GM23338 (cell line): ENCODE measurements around the gene ATP6V0A4. TPM values are rescaled to one million over a fixed set of nuclear protein-coding genes. Genes with fewer than 3 reads are reported as not detected.

ENCODE experiments used
- ATAC-seq: fragments of 200-7000 bp; cut with Tn5 transposase; 3 replicates; pipeline ENCODE4 v1.9.1; 2020
- DNase-seq: peaks from one replicate; pipeline ENCODE4 v3.0.0-alpha.2; 2015; ENCODE audit warnings: low spot score
- H2AFZ ChIP-seq: fragments of 200-600 bp; sonication (generic); 2 replicates; pipeline ENCODE4 v1.8.0; 2016; ENCODE audit warnings: antibody characterized with exemption, mild to moderate bottlenecking, moderate library complexity
- H3F3A ChIP-seq: fragments of 200-600 bp; sonication (generic); replicated peaks from 2 replicates; pipeline ENCODE4 v1.8.0; 2017; ENCODE audit warnings: antibody characterized with exemption, mixed run types, low read depth
- H3K27ac ChIP-seq: fragments of 200-600 bp; sonication (generic); 2 replicates; pipeline ENCODE4 v1.6.1; 2016; ENCODE audit warnings: low read depth
- H3K27me3 ChIP-seq: fragments of 200-600 bp; sonication (generic); 2 replicates; pipeline ENCODE4 v1.8.0; 2016; ENCODE audit warnings: mild to moderate bottlenecking, mixed run types, moderate library complexity; ENCODE audit not compliant: insufficient read depth
- H3K36me3 ChIP-seq: fragments of 200-600 bp; sonication (generic); 2 replicates; pipeline ENCODE4 v1.8.0; 2016; ENCODE audit warnings: mild to moderate bottlenecking; ENCODE audit not compliant: insufficient read depth
- H3K4me1 ChIP-seq: fragments of 200-600 bp; sonication (generic); 2 replicates; pipeline ENCODE4 v1.8.0; 2016; ENCODE audit warnings: mild to moderate bottlenecking, moderate library complexity; ENCODE audit not compliant: insufficient read depth
- H3K4me2 ChIP-seq: fragments of 200-600 bp; sonication (generic); 2 replicates; pipeline ENCODE4 v1.7.1; 2017; ENCODE audit warnings: mixed run types
- H3K4me3 ChIP-seq: fragments of 200-600 bp; sonication (generic); 2 replicates; pipeline ENCODE4 v1.6.1; 2016; ENCODE audit warnings: mixed run types
- H3K79me2 ChIP-seq: fragments of 200-600 bp; sonication (generic); replicated peaks from 2 replicates; pipeline ENCODE4 v1.8.0; 2017; ENCODE audit warnings: mild to moderate bottlenecking; ENCODE audit not compliant: insufficient read depth
- H3K9me2 ChIP-seq: fragments of 200-600 bp; sonication (generic); 2 replicates; pipeline ENCODE4 v1.8.0; 2017; ENCODE audit not compliant: insufficient read depth
- H4K20me1 ChIP-seq: fragments of 200-600 bp; sonication (generic); replicated peaks from 2 replicates; pipeline ENCODE4 v1.8.0; 2017; ENCODE audit warnings: mild to moderate bottlenecking; ENCODE audit not compliant: insufficient read depth
- H3K27ac Mint-ChIP-seq: 2 replicates; pipeline ENCODE4 v1.8.0; 2020; ENCODE audit warnings: inconsistent platforms, mild to moderate bottlenecking, moderate library complexity, mixed read lengths
- H3K27me3 Mint-ChIP-seq: 3 replicates; pipeline ENCODE4 v1.8.0; 2022; ENCODE audit warnings: low read depth, mild to moderate bottlenecking, moderate library complexity, mixed read lengths, inconsistent platforms; ENCODE audit not compliant: insufficient read depth, poor library complexity
- H3K36me3 Mint-ChIP-seq: 3 replicates; pipeline ENCODE4 v1.8.0; 2021; ENCODE audit warnings: low read depth, mild to moderate bottlenecking, inconsistent platforms, moderate library complexity, mixed read lengths
- H3K4me1 Mint-ChIP-seq: 3 replicates; pipeline ENCODE4 v1.8.0; 2020; ENCODE audit warnings: mild to moderate bottlenecking, inconsistent platforms, mixed read lengths
- H3K4me3 Mint-ChIP-seq: 3 replicates; pipeline ENCODE4 v1.8.0; 2021; ENCODE audit warnings: moderate library complexity, mild to moderate bottlenecking, inconsistent platforms, mixed read lengths
- H3K9me3 Mint-ChIP-seq: 3 replicates; pipeline ENCODE4 v1.8.0; 2020; ENCODE audit warnings: moderate library complexity, mild to moderate bottlenecking, inconsistent platforms, mixed read lengths
- CREB1 ChIP-seq: fragments of 250-450 bp; sonication (Bioruptor Pico); IDR thresholded peaks from 2 replicates; pipeline ENCODE4 v1.5.0; 2020; ENCODE audit warnings: low read depth, mild to moderate bottlenecking, moderate library complexity
- EZH2 ChIP-seq: fragments of 200-600 bp; sonication (generic); IDR thresholded peaks from one replicate; pipeline ENCODE4 v1.8.0; 2017; ENCODE audit warnings: antibody characterized with exemption, mild to moderate bottlenecking, low read depth; ENCODE audit not compliant: unreplicated experiment
- EZH2phosphoT487 ChIP-seq: fragments of 200-600 bp; sonication (generic); IDR thresholded peaks from one replicate; pipeline ENCODE4 v1.8.1; 2018; ENCODE audit warnings: antibody characterized with exemption; ENCODE audit not compliant: unreplicated experiment
- JUNB ChIP-seq: IDR thresholded peaks from one replicate; pipeline ENCODE4 v1.6.1; 2016; ENCODE audit warnings: antibody characterized with exemption; ENCODE audit not compliant: unreplicated experiment
- NANOG ChIP-seq: IDR thresholded peaks from 2 replicates; pipeline ENCODE4 v1.6.1; 2016; ENCODE audit warnings: antibody characterized with exemption, borderline replicate concordance
- POLR2AphosphoS5 ChIP-seq: IDR thresholded peaks from 2 replicates; pipeline ENCODE4 v1.6.1; 2016; ENCODE audit warnings: antibody characterized with exemption, low read depth
- STAT1 ChIP-seq: IDR thresholded peaks from one replicate; pipeline ENCODE4 v1.6.1; 2016; ENCODE audit warnings: antibody characterized with exemption; ENCODE audit not compliant: unreplicated experiment
- ZNF114 ChIP-seq: fragments of 250-450 bp; sonication (Bioruptor Pico); IDR thresholded peaks from 2 replicates; pipeline ENCODE4 v1.5.0; 2020; ENCODE audit warnings: mild to moderate bottlenecking, moderate library complexity
- ZNF331 ChIP-seq: fragments of 250-450 bp; sonication (Bioruptor Pico); IDR thresholded peaks from 2 replicates; pipeline ENCODE4 v1.5.0; 2020; ENCODE audit warnings: low read depth, mild to moderate bottlenecking, moderate library complexity
- polyA plus RNA-seq: library from polyadenylated mRNA; unstranded; fragments of >200 nt; fragmentation: Nextera tagmentation; extraction: Ambion mirVana; gene quantifications from 2 replicates; pipeline ENCODE4 v1.2.1, GENCODE V29; 2016
- total RNA-seq: library from RNA; depleted of rRNA; stranded (reverse); fragments of >200 nt; shearing (Covaris generic); gene quantifications from 2 replicates; pipeline ENCODE4 v1.2.3, GENCODE V29; 2014
- TF ChIP-seq, protein P1 (sequence below): IDR thresholded peaks from 2 replicates; pipeline ENCODE4 v1.6.1; 2016; ENCODE audit warnings: antibody characterized with exemption
- TF ChIP-seq, protein P2 (sequence below): IDR thresholded peaks from one replicate; pipeline ENCODE4 v1.6.1; 2018; ENCODE audit warnings: antibody characterized with exemption; ENCODE audit not compliant: unreplicated experiment
- TF ChIP-seq, protein P3 (sequence below), 2 experiments: fragments of 200-600 bp in 1 of 2; sonication (generic) in 1 of 2; conservative IDR thresholded peaks; 2 replicates each; pipeline versions ENCODE4 v1.5.1 to v1.6.1; 2016 to 2017; ENCODE audit warnings: antibody characterized with exemption in 2 of 2, low read depth in 2 of 2, mild to moderate bottlenecking in 2 of 2, moderate library complexity in 1 of 2

Gene ATP6V0A4
- total and polyA plus RNA-seq, 2 experiments from 2014 or later: 0.10 to 1.3 TPM

DNA sequence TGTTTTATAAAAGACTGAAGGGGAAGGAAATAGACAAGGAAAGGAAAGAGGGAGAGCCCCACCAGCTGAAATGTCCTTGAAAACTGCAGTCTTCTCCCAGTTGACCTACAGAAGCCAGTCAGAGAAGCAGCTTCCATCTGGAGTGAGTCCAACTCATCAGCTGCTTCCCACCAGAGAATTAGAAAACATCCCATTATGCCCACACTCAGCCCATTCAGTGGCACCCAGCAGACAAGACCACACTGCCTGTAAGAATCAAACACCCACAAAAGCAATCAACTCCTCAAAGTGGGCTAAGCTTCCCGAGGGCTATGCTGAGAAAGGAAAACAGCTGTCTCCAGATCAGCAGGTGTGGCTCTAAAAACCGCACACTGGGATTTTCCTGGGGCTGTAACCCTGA is 29.8 kb downstream of the ATP6V0A4 start:
- ATAC-seq (no peak), DNase-seq (no peak)
- Histone ChIP-seq H3K36me3 (no peaks in the 10 kb centered on the region), H3K27me3 (no peaks in the 10 kb centered on the region), H3K27ac (no peak overlapping the region), H3K4me1 (no peaks in the 10 kb centered on the region; the same call in 1 of the 2 replicates), H2AFZ (0 out of 2 replicates have a peak overlapping the region, but pooled peaks have one; percentile 38), H3K4me2 (no peak overlapping the region), H3F3A (no peaks in the 10 kb centered on the region), H3K79me2 (no peaks in the 10 kb centered on the region), H3K4me3 (no peak overlapping the region), H4K20me1 (no peaks in the 10 kb centered on the region), H3K9me2 (no peaks in the 10 kb centered on the region)
- no peaks in the 10 kb centered on the region; the same call in 2 of the 3 replicates for H3K36me3 Mint-ChIP-seq
- peaks cover 1% of the 10 kb centered on the region for H3K4me1 Mint-ChIP-seq
- no peak overlapping the region for H3K27ac Mint-ChIP-seq
- peaks cover 3% of the 10 kb centered on the region for H3K27me3 Mint-ChIP-seq
- no peak overlapping the region for H3K4me3 Mint-ChIP-seq
- TF ChIP-seq NANOG (no peak), STAT1 (no peak), ZNF114 (no peak)
- H3K9me3 Mint-ChIP-seq: no peaks in the 10 kb centered on the region

DNA sequence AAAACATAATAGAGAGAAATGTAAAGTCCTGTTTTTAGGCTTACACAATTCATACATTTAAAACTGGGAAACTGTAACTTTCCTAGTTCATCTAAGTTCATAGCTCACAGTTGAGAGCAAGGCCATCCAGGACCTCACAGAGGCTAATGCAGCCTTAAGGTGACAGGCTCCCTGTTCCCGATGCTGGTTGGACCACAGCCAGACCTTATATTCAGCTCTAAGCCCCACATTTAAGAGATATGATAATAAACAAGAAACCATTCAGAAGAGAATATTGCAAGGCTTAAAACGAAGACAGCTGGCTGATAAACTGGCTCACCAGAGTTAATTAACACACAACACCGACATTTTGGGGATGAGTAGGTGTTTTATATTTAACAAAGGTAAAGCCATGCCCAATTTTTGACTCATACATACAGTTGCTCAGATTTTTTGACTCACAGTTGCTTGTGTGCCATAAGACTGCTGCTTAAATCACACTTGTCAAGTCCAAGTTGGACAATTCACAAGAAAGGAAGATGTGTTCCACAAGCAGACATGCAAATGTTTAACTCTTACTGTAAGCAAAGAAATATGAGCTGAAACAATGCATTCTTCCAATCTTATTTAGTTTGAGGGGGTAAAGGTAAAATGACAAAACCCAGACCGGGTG is 41.3 kb downstream of the ATP6V0A4 start:
- H3K4me1 ChIP-seq: peaks cover 14% of the 10 kb centered on the region
- Mint-ChIP-seq H3K9me3 (no peaks in the 10 kb centered on the region), H3K36me3 (no peaks in the 10 kb centered on the region), H3K27ac (no peak overlapping the region), H3K4me1 (peaks cover 29% of the 10 kb centered on the region), H3K4me3 (no peak overlapping the region), H3K27me3 (peaks cover 4% of the 10 kb centered on the region)
- H3F3A ChIP-seq: no peaks in the 10 kb centered on the region
- no peak for TF ChIP-seq EZH2
- no peak for TF ChIP-seq CREB1
- no peak for TF ChIP-seq JUNB
- TF ChIP-seq NANOG: no peak
- TF ChIP-seq, protein P1, sequence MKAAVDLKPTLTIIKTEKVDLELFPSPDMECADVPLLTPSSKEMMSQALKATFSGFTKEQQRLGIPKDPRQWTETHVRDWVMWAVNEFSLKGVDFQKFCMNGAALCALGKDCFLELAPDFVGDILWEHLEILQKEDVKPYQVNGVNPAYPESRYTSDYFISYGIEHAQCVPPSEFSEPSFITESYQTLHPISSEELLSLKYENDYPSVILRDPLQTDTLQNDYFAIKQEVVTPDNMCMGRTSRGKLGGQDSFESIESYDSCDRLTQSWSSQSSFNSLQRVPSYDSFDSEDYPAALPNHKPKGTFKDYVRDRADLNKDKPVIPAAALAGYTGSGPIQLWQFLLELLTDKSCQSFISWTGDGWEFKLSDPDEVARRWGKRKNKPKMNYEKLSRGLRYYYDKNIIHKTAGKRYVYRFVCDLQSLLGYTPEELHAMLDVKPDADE: no peak
- TF ChIP-seq, protein P2, sequence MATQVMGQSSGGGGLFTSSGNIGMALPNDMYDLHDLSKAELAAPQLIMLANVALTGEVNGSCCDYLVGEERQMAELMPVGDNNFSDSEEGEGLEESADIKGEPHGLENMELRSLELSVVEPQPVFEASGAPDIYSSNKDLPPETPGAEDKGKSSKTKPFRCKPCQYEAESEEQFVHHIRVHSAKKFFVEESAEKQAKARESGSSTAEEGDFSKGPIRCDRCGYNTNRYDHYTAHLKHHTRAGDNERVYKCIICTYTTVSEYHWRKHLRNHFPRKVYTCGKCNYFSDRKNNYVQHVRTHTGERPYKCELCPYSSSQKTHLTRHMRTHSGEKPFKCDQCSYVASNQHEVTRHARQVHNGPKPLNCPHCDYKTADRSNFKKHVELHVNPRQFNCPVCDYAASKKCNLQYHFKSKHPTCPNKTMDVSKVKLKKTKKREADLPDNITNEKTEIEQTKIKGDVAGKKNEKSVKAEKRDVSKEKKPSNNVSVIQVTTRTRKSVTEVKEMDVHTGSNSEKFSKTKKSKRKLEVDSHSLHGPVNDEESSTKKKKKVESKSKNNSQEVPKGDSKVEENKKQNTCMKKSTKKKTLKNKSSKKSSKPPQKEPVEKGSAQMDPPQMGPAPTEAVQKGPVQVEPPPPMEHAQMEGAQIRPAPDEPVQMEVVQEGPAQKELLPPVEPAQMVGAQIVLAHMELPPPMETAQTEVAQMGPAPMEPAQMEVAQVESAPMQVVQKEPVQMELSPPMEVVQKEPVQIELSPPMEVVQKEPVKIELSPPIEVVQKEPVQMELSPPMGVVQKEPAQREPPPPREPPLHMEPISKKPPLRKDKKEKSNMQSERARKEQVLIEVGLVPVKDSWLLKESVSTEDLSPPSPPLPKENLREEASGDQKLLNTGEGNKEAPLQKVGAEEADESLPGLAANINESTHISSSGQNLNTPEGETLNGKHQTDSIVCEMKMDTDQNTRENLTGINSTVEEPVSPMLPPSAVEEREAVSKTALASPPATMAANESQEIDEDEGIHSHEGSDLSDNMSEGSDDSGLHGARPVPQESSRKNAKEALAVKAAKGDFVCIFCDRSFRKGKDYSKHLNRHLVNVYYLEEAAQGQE: no peak
- no peak for TF ChIP-seq ZNF114
- TF ChIP-seq, protein P3, sequence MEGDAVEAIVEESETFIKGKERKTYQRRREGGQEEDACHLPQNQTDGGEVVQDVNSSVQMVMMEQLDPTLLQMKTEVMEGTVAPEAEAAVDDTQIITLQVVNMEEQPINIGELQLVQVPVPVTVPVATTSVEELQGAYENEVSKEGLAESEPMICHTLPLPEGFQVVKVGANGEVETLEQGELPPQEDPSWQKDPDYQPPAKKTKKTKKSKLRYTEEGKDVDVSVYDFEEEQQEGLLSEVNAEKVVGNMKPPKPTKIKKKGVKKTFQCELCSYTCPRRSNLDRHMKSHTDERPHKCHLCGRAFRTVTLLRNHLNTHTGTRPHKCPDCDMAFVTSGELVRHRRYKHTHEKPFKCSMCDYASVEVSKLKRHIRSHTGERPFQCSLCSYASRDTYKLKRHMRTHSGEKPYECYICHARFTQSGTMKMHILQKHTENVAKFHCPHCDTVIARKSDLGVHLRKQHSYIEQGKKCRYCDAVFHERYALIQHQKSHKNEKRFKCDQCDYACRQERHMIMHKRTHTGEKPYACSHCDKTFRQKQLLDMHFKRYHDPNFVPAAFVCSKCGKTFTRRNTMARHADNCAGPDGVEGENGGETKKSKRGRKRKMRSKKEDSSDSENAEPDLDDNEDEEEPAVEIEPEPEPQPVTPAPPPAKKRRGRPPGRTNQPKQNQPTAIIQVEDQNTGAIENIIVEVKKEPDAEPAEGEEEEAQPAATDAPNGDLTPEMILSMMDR (conservative IDR thresholded peaks at IDR 0.05; ENCODE audit: low read depth in 2 of 2): no peak
- no peak for TF ChIP-seq EZH2phosphoT487
- no peak for TF ChIP-seq POLR2AphosphoS5
- no peak for TF ChIP-seq ZNF331 (CRISPR knock-in tag)
- H3K79me2 ChIP-seq: no peaks in the 10 kb centered on the region
- DNase-seq (no peak), ATAC-seq (no peak)
- H3K9me2 ChIP-seq: no peaks in the 10 kb centered on the region
- H3K27me3 ChIP-seq: no peaks in the 10 kb centered on the region
- no peaks in the 10 kb centered on the region for H3K36me3 ChIP-seq
- H3K4me3 ChIP-seq: no peak overlapping the region
- no peaks in the 10 kb centered on the region for H4K20me1 ChIP-seq
- H3K27ac ChIP-seq: no peak overlapping the region
- peak overlapping the region; percentile 72 for H2AFZ ChIP-seq
- no peak overlapping the region for H3K4me2 ChIP-seq
